GM18519 (cell line): Measurements from ENCODE around the gene SLC25A41.
"Not testable (repeated sequence)": the region's sequence is repeated elsewhere in the genome, so short reads cannot be mapped to it uniquely, and the experiment has no call there.

ENCODE experiments used
- ATAC-seq: cut with Tn5 transposase; IDR thresholded peaks from one replicate; pipeline ENCODE4 v1.9.1; 2021; ENCODE audit warnings: mild to moderate bottlenecking, moderate library complexity; ENCODE audit not compliant: unreplicated experiment, low FRiP score

The SLC25A41 gene

DNA sequence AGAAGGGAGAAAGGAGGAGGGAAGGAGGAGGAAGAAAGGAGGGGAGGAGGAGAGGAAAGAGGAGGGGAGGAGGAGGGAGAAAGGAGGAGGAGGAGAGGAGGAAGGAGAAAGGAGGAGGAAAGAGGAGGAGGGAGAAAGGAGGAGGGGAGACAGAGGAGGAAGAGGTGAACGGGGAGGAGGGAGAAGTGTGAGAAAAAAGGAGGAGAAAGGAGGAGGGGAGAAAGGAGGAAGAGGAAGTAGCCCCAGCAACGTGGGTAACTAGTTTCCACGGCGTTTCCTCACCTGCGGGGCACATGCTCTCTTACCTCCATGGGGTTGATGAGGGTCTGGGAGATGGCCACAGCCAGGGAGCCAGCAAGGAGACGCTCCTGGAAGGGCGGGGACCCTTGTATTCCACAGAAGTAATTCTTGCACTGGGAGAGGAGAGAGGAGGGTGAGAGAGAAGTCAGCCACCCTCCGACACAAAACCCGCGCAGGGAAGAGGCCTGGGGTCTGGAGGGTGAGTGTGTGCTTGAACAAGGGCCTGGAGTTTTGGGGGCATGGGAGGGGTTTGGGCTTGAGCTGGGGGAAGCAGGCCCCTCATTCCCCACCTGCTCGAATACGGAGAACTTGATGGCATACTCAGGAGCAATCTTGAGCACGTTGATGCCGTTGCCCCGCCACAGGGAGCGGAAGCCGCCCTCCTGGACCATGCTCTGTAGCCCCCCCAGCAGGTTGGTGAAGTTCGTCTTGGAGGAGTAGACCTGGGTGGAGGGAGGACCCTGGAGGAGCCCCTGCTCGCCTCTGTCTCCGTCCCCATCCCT is 3.9 kb downstream of the SLC25A41 start:
- ATAC-seq, result no peak

GRCh38 chr19:6428692-6429418 is 4.7 kb downstream of the SLC25A41 start:
- not testable (repeated sequence) for ATAC-seq

GRCh38 chr19:6427131-6427530 is 6.4 kb downstream of the SLC25A41 start:
- no peak for ATAC-seq

DNA sequence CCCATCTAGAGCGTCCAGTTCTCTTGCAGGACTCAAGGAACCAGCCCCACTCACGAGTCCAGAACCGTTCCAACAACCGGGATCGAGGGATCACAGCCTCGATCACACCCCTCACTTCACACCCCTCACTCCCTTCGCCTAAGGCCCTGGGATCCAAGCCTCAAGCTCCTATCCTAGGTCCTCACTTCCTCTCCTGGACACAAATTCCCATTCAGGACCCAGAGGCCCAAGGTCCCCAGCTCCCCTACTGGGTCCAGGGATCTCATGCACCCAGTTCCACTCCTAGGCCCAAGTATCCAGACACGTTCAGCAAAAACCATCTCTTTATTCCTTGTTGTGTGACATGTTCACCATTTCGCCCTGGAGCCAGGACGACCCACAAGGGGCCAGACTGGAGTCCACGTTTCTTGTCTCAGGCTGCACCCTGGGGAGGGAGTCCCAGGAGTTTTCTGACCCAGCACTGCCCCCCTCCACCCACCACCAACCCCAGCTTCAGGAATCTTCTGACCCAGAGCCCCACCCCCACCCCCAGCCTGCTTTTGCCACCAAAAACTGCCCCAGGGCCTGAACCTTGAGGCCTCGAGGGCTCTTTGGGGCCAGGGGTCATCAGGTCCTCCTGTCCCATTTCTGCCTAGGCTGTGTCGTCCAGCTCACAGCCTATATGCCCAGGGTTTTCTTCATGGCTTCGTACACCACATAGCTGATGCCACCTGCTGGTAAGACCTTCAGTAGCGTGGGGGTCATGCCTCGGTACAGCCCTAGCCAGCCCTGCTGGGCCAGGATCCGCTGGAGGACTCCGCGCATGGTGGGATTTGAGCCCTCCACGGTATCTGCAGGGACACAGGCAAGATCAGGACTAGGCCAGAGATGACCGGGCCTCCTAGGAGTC is 7.6 kb downstream of the SLC25A41 start:
- ATAC-seq, result no peak

DNA sequence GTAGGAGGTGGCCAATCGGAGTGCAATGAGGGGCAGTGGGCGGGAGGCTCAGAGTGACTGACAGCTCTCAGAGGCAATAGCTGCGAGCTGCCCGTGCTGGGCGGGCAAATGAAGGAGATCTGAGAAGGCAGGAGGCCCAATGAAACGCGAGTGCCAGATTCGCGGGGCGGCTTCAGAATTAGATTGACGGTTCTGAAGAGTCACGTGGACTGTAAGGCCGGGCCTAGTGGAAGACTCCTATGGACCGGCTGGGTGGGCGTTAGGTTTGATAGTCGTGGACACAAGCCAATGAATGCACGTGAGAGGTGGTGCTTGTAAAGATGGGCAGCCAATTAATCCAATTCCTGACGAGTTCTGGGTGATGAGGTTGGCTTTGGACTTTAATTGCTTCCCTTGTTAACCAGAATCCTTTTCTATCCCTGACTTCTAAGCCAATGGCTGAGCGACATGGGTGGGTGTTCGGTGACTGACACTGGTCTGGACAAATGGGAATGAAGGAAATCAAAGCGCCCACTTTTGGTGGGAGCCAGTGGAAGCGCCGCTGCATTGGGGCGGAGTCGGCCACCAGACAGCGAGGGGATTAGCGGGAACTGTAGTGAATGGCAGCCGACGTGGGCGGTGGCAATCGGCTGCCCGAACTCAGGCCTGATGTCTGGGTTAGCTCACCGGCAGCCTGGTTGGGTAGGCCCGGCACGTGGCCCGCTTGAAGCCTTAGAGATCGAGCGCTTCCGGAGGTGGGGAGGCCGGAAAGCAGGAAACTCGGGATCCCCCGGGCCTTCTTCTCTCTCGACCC is 8.4 kb downstream of the SLC25A41 start:
- peak; percentile 71 for ATAC-seq

DNA sequence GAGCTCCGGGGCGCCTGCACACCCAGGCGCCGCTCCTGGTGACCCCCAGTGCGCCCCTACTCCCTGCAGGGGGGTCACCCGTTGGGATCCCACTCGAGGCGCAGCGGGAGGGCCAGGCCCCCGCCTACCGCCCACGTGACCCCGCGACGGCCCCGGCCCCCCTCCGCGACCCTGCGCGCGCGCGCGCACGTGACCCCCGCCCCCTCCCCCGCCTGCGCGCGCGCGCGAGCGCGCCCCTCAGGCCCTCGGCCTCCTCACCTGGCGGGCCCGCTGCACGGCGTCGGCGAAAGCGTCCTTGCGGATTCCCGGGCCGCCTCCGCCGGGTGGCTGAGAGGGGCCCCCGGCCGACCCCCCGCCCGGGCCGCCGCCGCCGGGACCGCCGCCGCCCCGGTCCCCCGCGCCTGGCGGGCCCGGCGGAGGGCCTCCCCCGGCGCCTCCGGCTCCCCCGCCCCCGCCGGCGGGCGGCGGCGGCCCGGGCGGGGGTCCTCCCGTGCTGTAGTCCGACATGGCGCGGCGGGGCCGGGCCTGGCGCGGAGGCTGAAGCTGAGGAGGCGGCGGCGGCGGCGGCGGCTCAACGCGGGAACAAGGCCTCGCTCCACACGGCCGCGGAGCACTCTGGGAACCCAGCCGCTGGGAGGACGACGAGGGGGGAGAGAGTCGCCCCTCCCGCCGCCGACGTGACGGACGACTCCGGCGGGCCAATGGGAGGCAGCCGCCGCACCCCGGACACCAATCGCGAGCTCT is 9.2 kb downstream of the SLC25A41 start, which contains the start of gene KHSRP:
Gene KHSRP, minus strand, starts transcription at position 617 of the 744 bp plus-strand sequence. Its CDS starts 110 bp downstream, at position 507.
- no peak for ATAC-seq

- ATAC-seq, result no peak
Observed at GRCh38 chr19:6423499-6424194, 9.9 kb downstream of the SLC25A41 start.

DNA sequence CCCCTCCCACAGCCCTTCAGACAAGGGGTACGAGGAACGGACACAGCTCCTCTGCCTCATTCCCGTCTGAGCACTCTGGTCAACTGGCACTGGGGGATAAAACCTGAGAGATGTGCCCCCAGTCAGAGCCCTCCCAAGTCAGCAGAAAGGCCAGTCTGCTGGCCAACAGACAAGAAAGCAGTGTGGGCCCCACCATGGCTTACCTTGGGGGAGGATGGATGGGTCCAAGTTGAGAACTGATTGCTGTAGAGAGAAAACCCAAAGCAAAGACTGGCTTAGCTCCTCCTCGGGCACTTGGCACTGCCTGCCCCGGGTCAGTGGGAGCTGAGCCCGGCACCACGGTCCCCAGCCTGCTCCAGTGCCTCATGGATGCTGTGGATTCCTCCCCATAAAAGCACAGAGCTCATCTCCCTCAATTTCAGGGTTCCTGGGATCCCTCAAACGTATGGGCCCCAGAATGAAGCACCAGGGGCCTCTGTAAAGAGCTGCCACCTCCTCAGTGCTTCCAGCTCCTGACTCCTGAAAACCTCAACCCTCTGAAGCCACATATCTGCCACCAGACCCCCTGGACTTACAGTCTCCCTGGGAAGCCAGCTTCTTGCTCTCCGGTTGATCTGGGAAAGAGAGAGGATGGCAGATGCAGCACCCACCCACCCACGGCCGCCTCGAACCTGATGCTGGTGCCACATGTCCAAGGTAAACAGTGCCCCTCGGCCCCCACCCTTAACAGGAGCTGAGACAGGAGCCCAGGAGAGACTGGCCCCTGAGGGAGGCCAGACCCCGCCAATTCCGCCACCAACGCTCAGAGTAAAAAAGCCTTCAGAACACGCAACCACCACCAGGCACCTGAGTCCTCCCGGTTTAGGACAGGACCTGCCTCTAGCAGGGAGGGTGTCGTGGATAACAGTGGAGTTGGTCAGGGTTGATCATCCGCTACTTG is 12.2 kb downstream of the SLC25A41 start:
- ATAC-seq, result no peak

DNA sequence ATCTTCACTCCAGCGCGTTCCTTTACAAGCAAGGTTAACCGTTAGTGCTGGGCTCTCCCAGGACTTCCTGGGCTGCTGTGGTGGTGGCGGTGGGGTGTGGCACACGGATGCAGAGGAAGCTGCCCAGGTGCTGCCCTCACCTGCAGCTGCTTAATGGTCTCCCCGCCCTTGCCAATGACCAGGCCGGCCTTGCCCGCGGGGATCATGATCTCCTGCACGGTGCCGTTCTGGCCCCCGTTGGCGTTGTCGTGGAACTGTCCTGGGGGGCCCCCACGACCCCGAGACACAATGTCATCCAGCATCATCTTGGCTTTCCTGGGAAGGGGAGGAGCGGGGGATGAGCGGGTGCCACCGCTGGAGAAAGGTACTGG is 15.0 kb downstream of the SLC25A41 start:
- ATAC-seq, result no peak

DNA sequence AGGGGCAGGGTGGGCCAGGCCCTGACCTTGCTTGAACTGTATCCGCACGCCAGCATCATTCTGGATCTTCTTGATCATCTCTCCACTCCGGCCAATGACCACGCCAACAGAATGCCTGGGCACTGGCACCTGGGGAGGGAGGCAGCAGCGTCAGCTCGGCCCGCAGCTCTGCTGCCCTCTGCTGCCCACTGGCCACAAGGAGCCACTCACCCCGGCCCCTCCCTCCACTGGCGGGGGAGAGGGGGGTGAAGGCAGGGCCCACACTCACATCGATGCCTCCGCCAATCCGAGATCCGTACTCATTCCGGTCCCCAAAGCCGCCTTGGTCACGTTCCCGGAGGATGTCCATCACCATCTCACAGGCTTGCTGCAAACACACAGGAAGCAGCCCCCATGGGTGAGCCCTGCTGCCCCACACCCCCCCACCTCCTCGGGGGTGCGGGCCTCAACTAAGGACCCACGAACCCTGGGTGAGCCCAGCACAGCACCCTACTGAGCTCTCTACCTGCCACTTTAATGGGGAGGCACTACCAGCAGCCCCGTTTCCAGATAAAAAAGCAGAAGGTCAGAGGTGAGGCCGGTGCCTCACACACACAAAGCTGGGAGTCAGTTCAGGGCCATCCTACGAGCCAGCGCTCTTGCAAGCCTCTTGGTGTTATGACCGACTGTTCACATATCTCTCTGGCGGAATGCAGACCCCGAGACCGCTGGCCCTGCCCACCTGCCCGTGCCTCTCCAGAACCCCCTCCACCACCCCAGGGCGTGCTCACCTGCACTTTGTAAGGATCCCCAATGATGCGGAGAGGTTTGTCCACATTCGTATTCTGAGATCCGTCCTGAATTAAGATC is 15.6 kb downstream of the SLC25A41 start:
- ATAC-seq, result no peak

DNA sequence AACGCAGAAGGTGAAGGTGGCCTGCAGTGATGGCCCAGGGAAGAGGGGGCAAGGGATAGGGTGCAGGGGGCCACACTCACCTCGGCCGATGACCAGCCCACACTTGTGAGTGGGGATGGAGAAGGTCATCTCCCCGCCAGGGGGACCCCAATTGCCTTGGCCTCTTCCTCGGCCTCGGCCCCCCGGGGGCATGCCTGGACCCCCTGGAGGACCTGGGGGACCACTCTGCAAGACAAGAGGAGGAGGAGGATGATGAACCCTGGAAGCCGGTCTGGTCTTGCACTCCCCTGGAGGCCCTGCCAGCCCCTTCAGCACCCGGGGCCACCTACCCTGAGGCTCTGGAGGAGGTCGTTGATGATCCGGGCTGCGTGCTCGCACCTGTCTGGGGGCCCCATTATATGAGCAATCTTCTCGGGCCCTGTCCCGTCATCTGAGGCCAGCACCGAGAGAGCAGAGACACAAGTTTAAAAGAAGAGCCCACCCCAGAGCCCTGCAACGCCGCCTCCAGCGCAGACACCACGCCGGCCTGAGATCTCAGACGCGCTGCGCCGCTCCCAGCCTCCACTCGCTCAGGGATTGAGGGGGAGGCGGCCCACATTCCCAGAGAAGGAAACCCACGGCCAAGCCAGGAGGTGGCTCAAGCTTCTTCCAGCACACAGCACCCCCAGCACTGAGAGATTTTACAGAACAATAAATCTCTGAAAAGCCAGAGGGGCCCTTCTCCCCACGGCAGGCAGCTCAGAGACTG is 16.7 kb downstream of the SLC25A41 start:
- no peak for ATAC-seq

DNA sequence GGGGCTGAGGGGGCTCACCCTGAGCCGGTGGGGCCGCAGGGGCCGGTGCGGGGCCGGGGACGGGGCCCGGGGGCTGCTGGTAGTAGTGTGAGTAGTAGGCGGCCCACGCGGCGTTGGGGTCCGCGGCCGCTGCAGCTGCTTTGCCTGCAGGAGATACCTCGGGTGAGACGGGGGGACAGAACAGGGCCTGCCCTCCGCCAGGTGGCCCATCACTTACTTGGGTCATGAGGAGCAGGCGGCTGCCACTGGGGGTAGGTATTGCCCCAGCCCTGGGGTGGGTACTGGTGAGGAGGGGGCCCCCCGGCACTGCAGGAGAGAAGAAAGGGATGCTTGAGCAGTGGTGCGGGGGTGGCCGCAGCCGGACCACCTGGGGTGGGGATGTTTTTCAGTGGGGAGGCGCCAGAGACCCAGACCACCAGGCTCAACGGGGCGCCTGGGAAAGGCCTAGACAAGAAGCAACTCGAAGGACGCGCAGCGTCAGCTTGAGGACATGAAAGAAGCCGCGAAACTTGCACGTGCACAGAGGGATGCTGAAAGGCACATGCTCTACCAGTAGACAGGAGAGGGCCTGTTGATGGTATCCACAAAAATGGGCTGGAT is 17.9 kb downstream of the SLC25A41 start:
- no peak for ATAC-seq

- ATAC-seq, result no peak
Observed at GRCh38 chr19:6414793-6415590, 18.6 kb downstream of the SLC25A41 start.

- ATAC-seq, result no peak
Observed at GRCh38 chr19:6413721-6414643, 19.6 kb downstream of the SLC25A41 start.
